Measurements from ENCODE around the gene TYRP1. TPM values are rescaled to one million over a fixed set of nuclear protein-coding genes. Genes with fewer than 3 reads are reported as not detected.

TYRP1 gene
- total RNA-seq, 6 experiments from 2014 or later, result not detected

DNA sequence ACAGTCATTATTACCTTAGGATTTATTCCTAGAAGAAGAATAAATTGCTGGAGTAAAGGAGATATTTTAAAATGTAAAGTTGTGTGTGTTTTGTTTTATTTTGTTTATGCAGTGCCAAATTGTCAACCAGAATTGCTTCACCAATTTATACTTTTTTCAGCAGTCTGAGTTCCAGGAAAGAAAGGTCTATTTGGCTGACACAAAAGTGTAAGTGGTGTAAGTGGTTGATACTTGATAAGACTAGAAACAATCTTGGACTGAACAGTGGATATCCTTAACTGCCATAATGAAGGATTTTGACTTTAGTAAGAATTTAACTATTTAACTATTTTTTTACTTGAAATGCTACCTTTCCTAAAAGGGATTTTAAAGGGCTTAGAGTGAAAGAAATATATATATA is 37.7 kb downstream of the TYRP1 start:
- H3K27me3 ChIP-seq, result no peaks in the 10 kb centered on the region
- ATAC-seq, result no peak
- H3K4me1 ChIP-seq, result no peaks in the 10 kb centered on the region
- no peaks in the 10 kb centered on the region for H3K9me3 ChIP-seq
- no peak for DNase-seq
- H3K36me3 ChIP-seq, result no peaks in the 10 kb centered on the region
- no peak overlapping the region for H3K27ac ChIP-seq
- intact Hi-C loops (cut with DNase I), result no loop called here
- H3K4me3 ChIP-seq, result no peak overlapping the region
- no peak for TF ChIP-seq POLR2A (IDR thresholded peaks at IDR 0.05)

DNA sequence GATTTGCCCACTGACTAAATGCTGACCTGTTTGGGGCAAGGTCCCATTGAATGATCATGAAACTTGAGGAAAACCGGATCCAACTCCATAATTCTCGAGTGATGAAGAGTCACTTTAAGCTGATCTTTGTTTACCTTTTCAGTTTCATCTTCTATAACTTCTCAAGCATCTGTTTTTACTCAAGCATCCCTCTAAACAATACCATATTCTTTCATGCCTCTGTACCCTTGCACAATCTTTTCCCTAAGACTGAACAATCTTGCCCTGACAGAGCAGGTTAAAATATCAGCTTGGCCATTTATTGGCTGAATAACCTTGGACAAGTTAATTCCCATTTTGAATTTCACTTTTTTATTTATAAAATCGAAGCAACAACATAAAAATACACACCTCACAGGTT is 39.8 kb downstream of the TYRP1 start:
- Histone ChIP-seq H3K9me3 (no peaks in the 10 kb centered on the region), H3K27ac (no peak overlapping the region), H3K4me1 (no peaks in the 10 kb centered on the region), H3K27me3 (no peaks in the 10 kb centered on the region), H3K36me3 (no peaks in the 10 kb centered on the region), H3K4me3 (no peak overlapping the region)
- WGBS (ENCODE audit: insufficient coverage, low coverage, low lambda C conversion rate, missing lambda C conversion rate), result 54% methylated on average over 3 of the region's 3 CpGs
- TF ChIP-seq POLR2A (IDR thresholded peaks at IDR 0.05), result no peak
- TF ChIP-seq, protein P1, sequence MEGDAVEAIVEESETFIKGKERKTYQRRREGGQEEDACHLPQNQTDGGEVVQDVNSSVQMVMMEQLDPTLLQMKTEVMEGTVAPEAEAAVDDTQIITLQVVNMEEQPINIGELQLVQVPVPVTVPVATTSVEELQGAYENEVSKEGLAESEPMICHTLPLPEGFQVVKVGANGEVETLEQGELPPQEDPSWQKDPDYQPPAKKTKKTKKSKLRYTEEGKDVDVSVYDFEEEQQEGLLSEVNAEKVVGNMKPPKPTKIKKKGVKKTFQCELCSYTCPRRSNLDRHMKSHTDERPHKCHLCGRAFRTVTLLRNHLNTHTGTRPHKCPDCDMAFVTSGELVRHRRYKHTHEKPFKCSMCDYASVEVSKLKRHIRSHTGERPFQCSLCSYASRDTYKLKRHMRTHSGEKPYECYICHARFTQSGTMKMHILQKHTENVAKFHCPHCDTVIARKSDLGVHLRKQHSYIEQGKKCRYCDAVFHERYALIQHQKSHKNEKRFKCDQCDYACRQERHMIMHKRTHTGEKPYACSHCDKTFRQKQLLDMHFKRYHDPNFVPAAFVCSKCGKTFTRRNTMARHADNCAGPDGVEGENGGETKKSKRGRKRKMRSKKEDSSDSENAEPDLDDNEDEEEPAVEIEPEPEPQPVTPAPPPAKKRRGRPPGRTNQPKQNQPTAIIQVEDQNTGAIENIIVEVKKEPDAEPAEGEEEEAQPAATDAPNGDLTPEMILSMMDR (IDR thresholded peaks at IDR 0.05), result no peak
- ATAC-seq (no peak), DNase-seq (no peak)
- intact Hi-C loops (cut with DNase I), result no loop called here

DNA sequence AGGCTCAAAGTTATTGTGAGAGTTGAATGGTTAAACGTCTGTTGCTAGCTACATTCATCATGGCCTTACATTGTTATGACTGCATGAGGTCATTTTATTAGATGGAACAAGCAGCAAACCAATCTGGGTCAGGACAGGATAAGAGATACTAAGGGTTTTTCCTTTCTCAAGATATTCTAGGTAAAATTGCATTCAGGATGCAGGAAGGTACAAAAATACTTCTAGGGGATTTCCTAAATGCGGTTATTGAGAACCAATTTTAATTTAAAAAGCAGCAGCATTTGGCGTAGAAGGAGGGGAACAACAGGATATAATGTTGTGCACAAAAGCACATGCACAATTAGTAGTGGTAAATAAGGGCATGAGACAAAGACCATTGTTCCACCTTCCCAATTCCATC is 42.5 kb downstream of the TYRP1 start:
- 43% methylated on average over 3 of the region's 3 CpGs for WGBS (ENCODE audit: insufficient coverage, low coverage, low lambda C conversion rate, missing lambda C conversion rate)
- ATAC-seq, result no peak
- H3K9me3 ChIP-seq, result no peaks in the 10 kb centered on the region

DNA sequence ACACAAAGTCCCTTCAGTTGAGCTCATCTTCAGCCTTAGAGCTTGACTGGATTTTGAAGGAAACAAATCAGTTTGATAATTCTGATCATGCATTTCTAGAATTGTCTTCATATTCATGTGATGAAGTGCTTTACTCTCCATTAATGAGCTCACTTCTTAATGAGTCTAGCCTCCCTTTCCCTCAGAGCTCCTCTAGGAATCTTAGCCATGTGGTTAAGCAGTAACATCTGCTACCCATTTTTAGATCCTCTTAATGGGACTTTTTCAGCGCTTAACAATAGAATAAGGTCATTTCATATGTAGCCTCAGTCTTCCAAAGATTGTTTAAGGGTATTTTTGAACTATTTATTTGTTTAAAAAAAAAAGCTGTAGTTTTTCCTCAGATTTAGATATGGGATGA is 44.7 kb downstream of the TYRP1 start:
- Histone ChIP-seq H3K4me1 (no peaks in the 10 kb centered on the region), H3K9me3 (no peaks in the 10 kb centered on the region), H3K4me3 (no peak overlapping the region), H3K27me3 (no peaks in the 10 kb centered on the region), H3K27ac (no peak overlapping the region), H3K36me3 (no peaks in the 10 kb centered on the region)
- TF ChIP-seq POLR2A (IDR thresholded peaks at IDR 0.05), result no peak
- TF ChIP-seq, protein P1 (IDR thresholded peaks at IDR 0.05), result no peak
- ATAC-seq, result no peak
- no peak for DNase-seq
- intact Hi-C loops (cut with DNase I), result no loop called here
- 0% methylated on average over 1 of the region's 1 CpG for WGBS (ENCODE audit: insufficient coverage, low coverage, low lambda C conversion rate, missing lambda C conversion rate)

More for the DNA sequence above, 42.5 kb downstream of the TYRP1 start:
- Histone ChIP-seq H3K4me1 (no peaks in the 10 kb centered on the region), H3K36me3 (no peaks in the 10 kb centered on the region), H3K27ac (no peak overlapping the region), H3K4me3 (no peak overlapping the region), H3K27me3 (no peaks in the 10 kb centered on the region)
- intact Hi-C loops (cut with DNase I), result no loop called here
- TF ChIP-seq POLR2A (IDR thresholded peaks at IDR 0.05), result no peak
- TF ChIP-seq, protein P1 (IDR thresholded peaks at IDR 0.05), result no peak
- no peak for DNase-seq

- H3K36me3 ChIP-seq, result no peaks in the 10 kb centered on the region
- H3K9me3 ChIP-seq, result no peaks in the 10 kb centered on the region
- intact Hi-C loops (cut with DNase I), result no loop called here
- no peak overlapping the region for H3K27ac ChIP-seq
- H3K27me3 ChIP-seq, result no peaks in the 10 kb centered on the region
- H3K4me3 ChIP-seq, result no peak overlapping the region
- no peaks in the 10 kb centered on the region for H3K4me1 ChIP-seq
- DNase-seq (no peak), ATAC-seq (no peak)
- TF ChIP-seq, protein P1 (IDR thresholded peaks at IDR 0.05), result no peak
- TF ChIP-seq POLR2A (IDR thresholded peaks at IDR 0.05), result no peak
Measured at GRCh38 chr9:12739014-12739652, 45.9 kb downstream of the TYRP1 start.
